Omental fat pad (tissue), 4 donors: ENCODE data around the gene PABPC1L2A. TPM values are rescaled to one million over a fixed set of nuclear protein-coding genes. Genes with fewer than 3 reads are reported as not detected.
"Not testable (repeated sequence)": the region's sequence is repeated elsewhere in the genome, so short reads cannot be mapped to it uniquely, and the experiment has no call there.

Experiments used
- ATAC-seq: fragments of 150-250 bp; one replicate; pipeline ENCODE4 v1.9.1; 2016; ENCODE audit warnings: mild to moderate bottlenecking, moderate library complexity; ENCODE audit not compliant: low FRiP score
- DNase-seq: peaks from one replicate; pipeline ENCODE4 v3.0.0-alpha.2; 2019; ENCODE audit warnings: low spot score
- total RNA-seq, 4 donors: library from RNA; depleted of rRNA; stranded (reverse); fragments of >200 nt; gene quantifications; one replicate each; pipeline ENCODE4 v1.1.0, GENCODE V29; 2016
- TF ChIP-seq, protein P1 (sequence below), 3 donors: fragments of 450-650 bp; IDR thresholded peaks; one replicate each; pipeline ENCODE4 v1.5.1; 2016 to 2017; ENCODE audit warnings: antibody characterized with exemption in 3 of 3, mild to moderate bottlenecking in 3 of 3, moderate library complexity in 2 of 3

The PABPC1L2A gene
- total RNA-seq = not detected

DNA sequence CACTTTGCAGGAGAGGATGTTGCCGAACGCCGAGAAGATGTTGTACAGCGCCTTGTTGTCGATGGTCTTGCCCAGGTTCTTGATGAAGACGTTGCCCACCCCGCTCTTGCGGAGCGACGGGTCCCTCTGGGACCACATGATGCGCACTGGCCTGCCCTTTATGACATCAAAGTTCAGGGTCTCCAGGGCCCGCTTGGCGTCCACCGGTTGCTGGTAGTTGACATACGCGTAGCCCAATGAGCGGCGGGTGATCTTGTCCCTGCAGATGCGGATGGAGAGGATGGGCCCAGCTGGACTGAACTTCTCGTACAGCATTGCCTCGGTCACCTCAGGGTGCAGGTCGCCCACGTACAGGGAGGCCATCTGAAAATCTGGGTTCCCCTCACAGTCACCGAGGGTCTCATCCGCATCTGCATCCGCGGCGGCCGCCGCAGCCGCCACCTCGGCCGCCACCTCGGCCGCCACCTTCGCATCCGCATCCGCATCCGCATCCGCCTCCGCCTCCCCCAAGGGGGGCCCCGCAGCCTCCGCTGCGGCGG is at the start of gene PABPC1L2A:
PABPC1L2A (minus strand) TSS at position 489 of the 539 bp plus-strand sequence; CDS start at position 363, 126 bp downstream.
- not testable (repeated sequence) for ATAC-seq

DNA sequence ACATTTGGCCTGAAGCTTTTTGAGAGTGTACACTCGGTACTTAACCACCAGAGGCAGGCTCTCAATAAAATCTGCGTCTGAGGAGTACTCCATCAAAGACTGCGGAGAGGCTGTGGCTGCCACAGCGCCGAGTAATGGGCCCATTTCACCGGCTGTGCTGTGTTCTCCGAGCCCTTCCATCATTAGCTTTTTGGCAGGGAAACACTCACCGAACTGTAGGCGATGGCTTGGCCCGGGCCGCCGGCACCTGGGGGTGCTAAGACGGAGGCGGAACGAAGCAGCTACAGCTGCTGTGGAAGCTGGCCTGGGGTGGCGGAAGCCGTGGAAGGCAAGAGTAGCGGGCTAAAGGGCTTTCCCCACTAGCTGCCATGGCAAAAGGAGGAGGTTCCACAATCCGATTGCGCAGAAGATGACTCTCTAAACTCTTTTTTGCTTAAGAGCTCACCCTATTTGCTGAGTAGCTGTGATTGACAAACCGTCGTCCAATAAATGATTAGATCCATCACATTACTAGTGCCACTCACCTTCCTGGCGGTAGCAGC is 48.5 kb upstream of the PABPC1L2A start:
- DNase-seq (no peak), ATAC-seq (peak; percentile 71)
- TF ChIP-seq, protein P1, sequence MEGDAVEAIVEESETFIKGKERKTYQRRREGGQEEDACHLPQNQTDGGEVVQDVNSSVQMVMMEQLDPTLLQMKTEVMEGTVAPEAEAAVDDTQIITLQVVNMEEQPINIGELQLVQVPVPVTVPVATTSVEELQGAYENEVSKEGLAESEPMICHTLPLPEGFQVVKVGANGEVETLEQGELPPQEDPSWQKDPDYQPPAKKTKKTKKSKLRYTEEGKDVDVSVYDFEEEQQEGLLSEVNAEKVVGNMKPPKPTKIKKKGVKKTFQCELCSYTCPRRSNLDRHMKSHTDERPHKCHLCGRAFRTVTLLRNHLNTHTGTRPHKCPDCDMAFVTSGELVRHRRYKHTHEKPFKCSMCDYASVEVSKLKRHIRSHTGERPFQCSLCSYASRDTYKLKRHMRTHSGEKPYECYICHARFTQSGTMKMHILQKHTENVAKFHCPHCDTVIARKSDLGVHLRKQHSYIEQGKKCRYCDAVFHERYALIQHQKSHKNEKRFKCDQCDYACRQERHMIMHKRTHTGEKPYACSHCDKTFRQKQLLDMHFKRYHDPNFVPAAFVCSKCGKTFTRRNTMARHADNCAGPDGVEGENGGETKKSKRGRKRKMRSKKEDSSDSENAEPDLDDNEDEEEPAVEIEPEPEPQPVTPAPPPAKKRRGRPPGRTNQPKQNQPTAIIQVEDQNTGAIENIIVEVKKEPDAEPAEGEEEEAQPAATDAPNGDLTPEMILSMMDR (IDR thresholded peaks at IDR 0.05) = no peak

More for the DNA sequence above, at the start of gene PABPC1L2A:
- not testable (repeated sequence) for DNase-seq

DNA sequence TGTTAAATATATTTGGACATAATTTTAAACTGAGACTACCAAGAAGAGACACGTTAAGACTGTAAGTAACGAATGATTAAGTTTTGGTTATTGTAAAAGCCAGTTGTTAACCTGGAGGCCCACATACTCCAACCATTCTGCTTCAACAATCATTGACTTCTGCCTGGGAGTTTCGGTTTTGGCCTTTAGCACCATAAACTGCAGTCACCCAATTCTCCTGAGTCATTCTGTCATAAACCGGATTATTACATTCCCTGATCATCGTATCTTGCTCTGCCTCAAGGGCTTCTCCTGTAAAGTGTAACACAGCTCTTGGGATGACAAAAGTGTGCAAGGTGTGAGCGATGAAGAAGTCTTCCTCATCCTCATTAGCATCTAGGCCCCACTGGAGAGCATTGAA is 46.9 kb upstream of the PABPC1L2A start:
- ATAC-seq = no peak
- no peak for DNase-seq
- TF ChIP-seq, protein P1 (IDR thresholded peaks at IDR 0.05) = no peak

DNA sequence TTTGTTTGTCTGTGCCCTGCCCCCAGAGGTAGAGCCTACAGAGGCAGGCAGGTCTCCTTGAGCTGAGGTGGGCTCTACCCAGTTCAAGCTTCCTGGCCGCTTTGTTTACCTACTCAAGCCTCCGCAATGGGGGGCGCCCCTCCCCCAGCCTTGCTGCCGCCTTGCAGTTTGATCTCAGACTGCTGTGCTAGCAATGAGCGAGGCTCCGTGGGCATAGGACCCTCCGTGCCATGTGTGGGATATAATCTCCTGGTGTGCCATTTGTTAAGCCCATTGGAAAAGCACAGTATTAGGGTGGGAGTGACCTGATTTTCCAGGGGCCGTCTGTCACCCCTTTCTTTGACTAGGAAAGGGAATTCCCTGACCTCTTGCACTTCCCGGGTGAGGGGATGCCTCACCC is 20.2 kb upstream of the PABPC1L2A start:
- not testable (repeated sequence) for ATAC-seq, DNase-seq

DNA sequence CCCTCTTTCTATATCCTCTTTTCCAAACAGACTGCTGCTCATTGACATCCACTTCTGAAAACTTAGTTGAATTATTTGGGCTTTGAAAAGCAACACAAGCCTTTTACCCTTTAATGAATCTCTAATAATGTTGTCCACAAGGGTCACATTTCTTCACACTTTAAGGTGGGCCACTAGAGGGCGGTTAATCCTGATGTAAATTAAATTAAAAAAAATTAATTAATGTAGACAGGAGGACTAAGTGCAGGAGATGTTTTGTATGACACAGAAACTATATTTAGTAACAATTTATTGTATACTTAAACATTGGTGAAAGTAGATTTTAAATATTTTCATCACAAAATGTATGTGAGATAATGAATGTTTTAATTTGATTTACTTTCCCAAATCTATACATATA is 7.5 kb upstream of the PABPC1L2A start:
- DNase-seq, ATAC-seq: not testable (repeated sequence)

DNA sequence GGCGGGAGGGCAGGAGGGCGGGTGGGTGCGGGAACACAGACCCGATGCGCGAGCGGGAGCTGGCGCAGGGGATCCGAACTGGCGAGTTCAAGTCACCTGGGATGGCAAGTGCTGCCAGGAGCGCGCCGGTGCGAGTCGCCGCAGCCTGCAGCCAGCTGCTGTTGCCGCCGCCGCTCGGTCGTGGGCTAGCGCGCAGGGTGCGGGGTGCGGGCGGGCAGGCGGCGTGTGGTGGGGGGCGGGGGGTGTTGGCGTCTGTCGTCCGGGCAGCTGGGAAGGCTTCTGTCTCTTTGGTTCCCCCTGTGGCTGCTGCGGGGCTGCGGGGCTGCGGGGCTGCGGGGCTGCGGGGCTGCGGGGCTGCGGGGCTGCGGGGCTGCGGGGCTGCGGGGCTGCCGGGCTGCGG is 572 bp upstream of the PABPC1L2A start:
- not testable (repeated sequence) for DNase-seq, ATAC-seq

DNA sequence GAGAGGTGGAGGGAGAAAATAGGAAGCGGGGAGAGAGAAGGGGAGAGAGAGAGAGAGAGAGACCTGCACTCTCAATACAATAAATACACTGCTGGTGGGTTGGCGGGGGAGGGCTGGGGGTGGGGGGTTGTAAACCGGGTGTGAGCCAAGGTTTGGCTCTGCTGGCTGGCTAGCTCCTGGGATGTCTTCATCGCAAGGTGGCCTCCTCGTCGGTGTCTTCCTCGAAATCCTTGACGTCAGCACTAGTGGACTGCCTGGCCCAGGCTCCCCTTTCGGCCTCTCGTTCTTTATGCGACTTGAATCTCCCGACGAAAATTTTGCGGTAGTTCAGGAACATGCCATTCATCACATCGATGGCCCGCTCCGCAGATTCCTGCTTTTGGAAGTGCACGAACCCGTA is 715 bp downstream of the PABPC1L2A start:
- not testable (repeated sequence) for ATAC-seq, DNase-seq

DNA sequence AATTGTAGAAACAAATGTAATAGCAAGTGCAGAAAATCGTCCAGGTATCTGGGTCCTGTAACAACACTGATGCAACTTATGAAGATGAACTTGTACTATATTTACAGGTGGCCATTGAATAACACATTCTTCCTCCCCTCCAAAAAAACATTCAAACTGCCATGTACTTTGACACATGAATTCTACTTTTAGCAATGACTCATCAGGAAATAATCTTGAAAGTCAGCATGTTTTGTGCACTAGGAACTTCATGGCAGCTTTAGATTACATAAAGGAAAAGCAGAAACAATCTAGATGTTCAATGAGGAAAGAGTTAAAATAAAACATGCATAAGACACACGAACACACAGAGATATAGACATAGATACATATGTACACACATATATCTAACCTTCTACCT is 2.5 kb downstream of the PABPC1L2A start:
- ATAC-seq = no peak
- TF ChIP-seq, protein P1 (IDR thresholded peaks at IDR 0.05) = no peak

DNA sequence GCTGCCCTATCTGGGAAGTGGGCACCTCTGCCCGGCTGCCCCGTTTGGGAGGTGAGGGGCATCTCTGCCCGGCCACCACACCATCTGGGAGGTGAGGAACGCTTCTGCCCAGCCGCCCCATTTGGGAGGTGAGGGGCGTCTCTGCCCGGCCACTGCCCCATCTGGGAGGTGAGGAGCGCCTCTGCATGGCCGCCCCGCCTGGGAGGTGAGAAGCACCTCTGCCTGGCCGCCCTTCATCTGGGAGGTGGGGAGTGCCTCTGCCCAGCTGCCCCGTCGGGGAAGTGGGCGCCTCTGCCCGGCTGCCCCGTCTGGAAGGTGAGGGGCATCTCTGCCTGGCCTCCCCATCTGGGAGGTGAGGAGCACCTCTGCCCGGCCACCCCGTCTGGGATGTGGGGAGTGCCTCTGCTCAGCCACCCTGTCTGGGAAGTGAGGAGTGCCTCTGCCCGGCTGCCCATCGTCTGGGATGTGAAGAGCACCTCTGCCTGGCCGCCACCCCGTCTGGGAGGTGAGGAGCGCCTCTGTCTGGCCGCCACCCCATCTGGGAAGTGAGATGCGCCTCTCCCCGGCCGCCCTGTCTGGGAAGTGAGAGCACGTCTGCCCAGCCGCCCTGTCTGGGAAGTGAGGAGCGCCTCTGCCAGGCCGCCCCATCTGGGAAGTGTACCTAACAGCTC is 9.8 kb downstream of the PABPC1L2A start:
- TF ChIP-seq, protein P1 (IDR thresholded peaks at IDR 0.05) = no peak
- DNase-seq (no peak), ATAC-seq (no peak)

More for the DNA sequence above, 2.5 kb downstream of the PABPC1L2A start:
- DNase-seq = no peak
